Adipocyte (in vitro differentiated cells): ENCODE results near the gene ARMC3.
"Not testable (repeated sequence)": the region's sequence is repeated elsewhere in the genome, so short reads cannot be mapped to it uniquely, and the experiment has no call there.

ENCODE experiments used
- DNase-seq: peaks from one replicate; pipeline ENCODE4 v3.0.0-alpha.2; 2015; ENCODE audit warnings: low read depth
- H3K27me3 ChIP-seq: replicated peaks from 2 replicates; pipeline ENCODE4 v1.7.0; 2013; ENCODE audit warnings: mild to moderate bottlenecking, low read length, moderate library complexity; ENCODE audit not compliant: control insufficient read depth, insufficient read depth
- H3K36me3 ChIP-seq: 2 replicates; pipeline ENCODE4 v1.7.0; 2013; ENCODE audit warnings: low read length, mild to moderate bottlenecking, moderate library complexity; ENCODE audit not compliant: control insufficient read depth, insufficient read depth, severe bottlenecking
- H3K4me1 ChIP-seq: 2 replicates; pipeline ENCODE4 v1.7.0; 2013; ENCODE audit warnings: mild to moderate bottlenecking, low read length, moderate library complexity; ENCODE audit not compliant: control insufficient read depth, insufficient read depth
- H3K4me3 ChIP-seq: 2 replicates; pipeline ENCODE4 v1.7.0; 2013; ENCODE audit warnings: mild to moderate bottlenecking, low read length, moderate library complexity
- H3K9ac ChIP-seq: 2 replicates; pipeline ENCODE4 v1.7.0; 2013; ENCODE audit warnings: mild to moderate bottlenecking, low read length, moderate library complexity
- H3K9me3 ChIP-seq: 2 replicates; pipeline ENCODE4 v1.7.0; 2013; ENCODE audit warnings: mild to moderate bottlenecking, low read length, moderate library complexity; ENCODE audit not compliant: control insufficient read depth

ARMC3 gene

GRCh38 chr10:22903694-22904093 is 24.2 kb upstream of the ARMC3 start:
- no peaks in the 10 kb centered on the region for H3K4me1 ChIP-seq
- no peak overlapping the region for H3K4me3 ChIP-seq
- no peak overlapping the region for H3K9ac ChIP-seq
- H3K36me3 ChIP-seq = no peaks in the 10 kb centered on the region
- H3K27me3 ChIP-seq = no peaks in the 10 kb centered on the region
- DNase-seq = no peak
- peaks cover 20% of the 10 kb centered on the region for H3K9me3 ChIP-seq

- no peak for DNase-seq
- H3K4me3 ChIP-seq = no peak overlapping the region
These were observed 21.1 kb upstream of the ARMC3 start for GRCh38 chr10:22906767-22907166.

GRCh38 chr10:22908837-22909236 is 19.0 kb upstream of the ARMC3 start:
- no peak overlapping the region for H3K9ac ChIP-seq
- H3K27me3 ChIP-seq = no peaks in the 10 kb centered on the region
- no peak for DNase-seq
- no peaks in the 10 kb centered on the region for H3K4me1 ChIP-seq
- no peak overlapping the region for H3K4me3 ChIP-seq
- peaks cover 14% of the 10 kb centered on the region for H3K9me3 ChIP-seq
- H3K36me3 ChIP-seq = no peaks in the 10 kb centered on the region

More at GRCh38 chr10:22906767-22907166, 21.1 kb upstream of the ARMC3 start:
- Histone ChIP-seq H3K36me3 (no peaks in the 10 kb centered on the region), H3K9ac (no peak overlapping the region), H3K9me3 (peaks cover 14% of the 10 kb centered on the region), H3K27me3 (no peaks in the 10 kb centered on the region), H3K4me1 (no peaks in the 10 kb centered on the region)

- not testable (repeated sequence) for DNase-seq, H3K9ac ChIP-seq, H3K4me3 ChIP-seq, H3K4me1 ChIP-seq, H3K36me3 ChIP-seq, H3K27me3 ChIP-seq
- H3K9me3 ChIP-seq = peaks cover 14% of the 10 kb centered on the region
These were observed 18.2 kb upstream of the ARMC3 start for GRCh38 chr10:22909673-22910072.

- no peak overlapping the region for H3K4me3 ChIP-seq
- peaks cover 14% of the 10 kb centered on the region for H3K9me3 ChIP-seq
- H3K36me3 ChIP-seq = no peaks in the 10 kb centered on the region
- no peak overlapping the region for H3K9ac ChIP-seq
- DNase-seq = no peak
- no peaks in the 10 kb centered on the region for H3K4me1 ChIP-seq
- no peaks in the 10 kb centered on the region for H3K27me3 ChIP-seq
These were observed 16.8 kb upstream of the ARMC3 start for GRCh38 chr10:22911067-22911466.

- no peaks in the 10 kb centered on the region for H3K4me1 ChIP-seq
- no peak overlapping the region for H3K4me3 ChIP-seq
- H3K36me3 ChIP-seq = no peaks in the 10 kb centered on the region
- no peak overlapping the region for H3K9ac ChIP-seq
- H3K9me3 ChIP-seq = peaks cover 19% of the 10 kb centered on the region
- peak; percentile 25 for DNase-seq
- H3K27me3 ChIP-seq = no peaks in the 10 kb centered on the region
These were observed 15.7 kb upstream of the ARMC3 start for GRCh38 chr10:22911889-22912762.

- Histone ChIP-seq H3K9me3 (peaks cover 26% of the 10 kb centered on the region), H3K4me3 (no peak overlapping the region), H3K27me3 (no peaks in the 10 kb centered on the region), H3K4me1 (no peaks in the 10 kb centered on the region), H3K9ac (no peak overlapping the region), H3K36me3 (no peaks in the 10 kb centered on the region)
- no peak for DNase-seq
These were observed 15.0 kb upstream of the ARMC3 start for GRCh38 chr10:22912763-22913384.

- H3K36me3 ChIP-seq = no peaks in the 10 kb centered on the region
- no peak for DNase-seq
- H3K9ac ChIP-seq = no peak overlapping the region
- no peaks in the 10 kb centered on the region for H3K4me1 ChIP-seq
- H3K9me3 ChIP-seq = peaks cover 22% of the 10 kb centered on the region
- H3K27me3 ChIP-seq = no peaks in the 10 kb centered on the region
- H3K4me3 ChIP-seq = no peak overlapping the region
These were observed 14.3 kb upstream of the ARMC3 start for GRCh38 chr10:22913474-22914092.

- Histone ChIP-seq H3K27me3 (no peaks in the 10 kb centered on the region), H3K4me3 (no peak overlapping the region), H3K4me1 (no peaks in the 10 kb centered on the region), H3K36me3 (no peaks in the 10 kb centered on the region), H3K9me3 (peaks cover 20% of the 10 kb centered on the region), H3K9ac (no peak overlapping the region)
- DNase-seq = no peak
These were observed 12.5 kb upstream of the ARMC3 start for GRCh38 chr10:22915314-22915713.

GRCh38 chr10:22925088-22925487 is 2.8 kb upstream of the ARMC3 start:
- no peak overlapping the region for H3K9ac ChIP-seq
- H3K9me3 ChIP-seq = peaks cover 39% of the 10 kb centered on the region
- H3K4me1 ChIP-seq = no peaks in the 10 kb centered on the region
- DNase-seq = no peak
- H3K4me3 ChIP-seq = no peak overlapping the region
- no peaks in the 10 kb centered on the region for H3K36me3 ChIP-seq
- H3K27me3 ChIP-seq = peaks cover 23% of the 10 kb centered on the region

- DNase-seq = no peak
These were observed 687 bp upstream of the ARMC3 start for GRCh38 chr10:22927166-22927565.

More at GRCh38 chr10:22927166-22927565, 687 bp upstream of the ARMC3 start:
- Histone ChIP-seq H3K9ac (no peak overlapping the region), H3K4me1 (peaks cover 9% of the 10 kb centered on the region), H3K4me3 (no peak overlapping the region), H3K36me3 (no peaks in the 10 kb centered on the region), H3K9me3 (peaks cover 30% of the 10 kb centered on the region), H3K27me3 (peaks cover 23% of the 10 kb centered on the region)
